IMR-90 (cell line): Measurements from ENCODE around the gene SLC35F3.

Source experiments
- CEBPB ChIP-seq: IDR thresholded peaks from 2 replicates; pipeline ENCODE4 v1.6.1; 2012; ENCODE audit warnings: low read depth, low read length, improper control_type of control experiment
- ELK1 ChIP-seq: fragments of 150-350 bp; IDR thresholded peaks from 2 replicates; pipeline ENCODE4 v1.6.1; 2016; ENCODE audit warnings: low read depth, mild to moderate bottlenecking, low read length, moderate library complexity, borderline replicate concordance
- FOS ChIP-seq: fragments of 150-350 bp; IDR thresholded peaks from 2 replicates; pipeline ENCODE4 v1.6.1; 2016; ENCODE audit warnings: low read depth, low read length
- MAFK ChIP-seq: IDR thresholded peaks from 2 replicates; pipeline ENCODE4 v1.6.1; 2012; ENCODE audit warnings: low read depth, low read length, improper control_type of control experiment
- NFE2L2 ChIP-seq: fragments of 150-350 bp; IDR thresholded peaks from 2 replicates; pipeline ENCODE4 v1.6.1; 2016; ENCODE audit warnings: low read depth, mild to moderate bottlenecking, low read length
- POLR2A ChIP-seq: IDR thresholded peaks from 2 replicates; pipeline ENCODE4 v1.6.1; 2012; ENCODE audit warnings: mild to moderate bottlenecking, low read depth, low read length
- USF2 ChIP-seq: fragments of 150-350 bp; IDR thresholded peaks from 2 replicates; pipeline ENCODE4 v1.6.1; 2017; ENCODE audit warnings: mild to moderate bottlenecking, antibody characterized with exemption, low read length, low read depth
- TF ChIP-seq, protein P1 (sequence below): conservative IDR thresholded peaks from 2 replicates; pipeline ENCODE4 v1.5.1; 2012; ENCODE audit warnings: mild to moderate bottlenecking, low read depth, low read length, improper control_type of control experiment

GRCh38 chr1:234326497-234327366 is 422.3 kb downstream of the SLC35F3 start:
- TF ChIP-seq, protein P1, sequence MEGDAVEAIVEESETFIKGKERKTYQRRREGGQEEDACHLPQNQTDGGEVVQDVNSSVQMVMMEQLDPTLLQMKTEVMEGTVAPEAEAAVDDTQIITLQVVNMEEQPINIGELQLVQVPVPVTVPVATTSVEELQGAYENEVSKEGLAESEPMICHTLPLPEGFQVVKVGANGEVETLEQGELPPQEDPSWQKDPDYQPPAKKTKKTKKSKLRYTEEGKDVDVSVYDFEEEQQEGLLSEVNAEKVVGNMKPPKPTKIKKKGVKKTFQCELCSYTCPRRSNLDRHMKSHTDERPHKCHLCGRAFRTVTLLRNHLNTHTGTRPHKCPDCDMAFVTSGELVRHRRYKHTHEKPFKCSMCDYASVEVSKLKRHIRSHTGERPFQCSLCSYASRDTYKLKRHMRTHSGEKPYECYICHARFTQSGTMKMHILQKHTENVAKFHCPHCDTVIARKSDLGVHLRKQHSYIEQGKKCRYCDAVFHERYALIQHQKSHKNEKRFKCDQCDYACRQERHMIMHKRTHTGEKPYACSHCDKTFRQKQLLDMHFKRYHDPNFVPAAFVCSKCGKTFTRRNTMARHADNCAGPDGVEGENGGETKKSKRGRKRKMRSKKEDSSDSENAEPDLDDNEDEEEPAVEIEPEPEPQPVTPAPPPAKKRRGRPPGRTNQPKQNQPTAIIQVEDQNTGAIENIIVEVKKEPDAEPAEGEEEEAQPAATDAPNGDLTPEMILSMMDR, result peak; percentile 72
- TF ChIP-seq FOS (no peak), NFE2L2 (no peak), POLR2A (no peak), USF2 (no peak), MAFK (no peak), CEBPB (no peak), ELK1 (no peak)
